ENCODE results near the gene CDH12.

The CDH12 gene

GRCh38 chr5:22088517-22088916 lies 764.6 kb downstream of the CDH12 start:
- no peak for TF ChIP-seq NFIC (IDR thresholded peaks at IDR 0.05)

- TF ChIP-seq EP300 (IDR thresholded peaks at IDR 0.05; ENCODE audit: borderline replicate concordance) (no peak), CEBPB (IDR thresholded peaks at IDR 0.05) (no peak), CREB1 (IDR thresholded peaks at IDR 0.05; ENCODE audit: low read depth) (no peak), YY1 (IDR thresholded peaks at IDR 0.05; ENCODE audit: low read depth) (no peak), USF1 (IDR thresholded peaks at IDR 0.05) (no peak), TAF1 (IDR thresholded peaks at IDR 0.05; ENCODE audit: low read depth) (no peak), EGR1 (IDR thresholded peaks at IDR 0.05) (no peak), TCF12 (IDR thresholded peaks at IDR 0.05; ENCODE audit: low read depth) (no peak)
Measured at GRCh38 chr5:22079566-22079965, 773.6 kb downstream of the CDH12 start.

GRCh38 chr5:22079002-22079401 lies 774.1 kb downstream of the CDH12 start:
- TF ChIP-seq USF1 (IDR thresholded peaks at IDR 0.05) (no peak), TEAD4 (IDR thresholded peaks at IDR 0.05) (no peak), CEBPB (IDR thresholded peaks at IDR 0.05) (no peak), TCF12 (IDR thresholded peaks at IDR 0.05; ENCODE audit: low read depth) (no peak), EP300 (IDR thresholded peaks at IDR 0.05; ENCODE audit: borderline replicate concordance) (no peak), FOXM1 (IDR thresholded peaks at IDR 0.05; ENCODE audit: borderline replicate concordance, low read depth) (no peak), EGR1 (IDR thresholded peaks at IDR 0.05) (no peak), ZBTB7A (IDR thresholded peaks at IDR 0.05; ENCODE audit: low read depth) (no peak), TAF1 (IDR thresholded peaks at IDR 0.05; ENCODE audit: low read depth) (no peak), NFIC (IDR thresholded peaks at IDR 0.05) (no peak), CREB1 (IDR thresholded peaks at IDR 0.05; ENCODE audit: low read depth) (no peak), MAX (IDR thresholded peaks at IDR 0.05) (no peak), YY1 (IDR thresholded peaks at IDR 0.05; ENCODE audit: low read depth) (no peak), RAD21 (IDR thresholded peaks at IDR 0.05; ENCODE audit: low read depth) (no peak), REST (IDR thresholded peaks at IDR 0.05; ENCODE audit: low read depth) (no peak)

GRCh38 chr5:22076586-22076985 lies 776.6 kb downstream of the CDH12 start:
- TF ChIP-seq EP300 (IDR thresholded peaks at IDR 0.05; ENCODE audit: borderline replicate concordance) (no peak), RAD21 (IDR thresholded peaks at IDR 0.05; ENCODE audit: low read depth) (no peak), TAF1 (IDR thresholded peaks at IDR 0.05; ENCODE audit: low read depth) (no peak), ZBTB7A (IDR thresholded peaks at IDR 0.05; ENCODE audit: low read depth) (no peak), CEBPB (IDR thresholded peaks at IDR 0.05) (no peak), EGR1 (IDR thresholded peaks at IDR 0.05) (no peak), MAX (IDR thresholded peaks at IDR 0.05) (no peak), FOXM1 (IDR thresholded peaks at IDR 0.05; ENCODE audit: borderline replicate concordance, low read depth) (no peak), NFIC (IDR thresholded peaks at IDR 0.05) (no peak), USF1 (IDR thresholded peaks at IDR 0.05) (no peak), CREB1 (IDR thresholded peaks at IDR 0.05; ENCODE audit: low read depth) (no peak), TCF12 (IDR thresholded peaks at IDR 0.05; ENCODE audit: low read depth) (no peak), REST (IDR thresholded peaks at IDR 0.05; ENCODE audit: low read depth) (no peak), TEAD4 (IDR thresholded peaks at IDR 0.05) (no peak)

- TF ChIP-seq TEAD4 (IDR thresholded peaks at IDR 0.05) (no peak), RAD21 (IDR thresholded peaks at IDR 0.05; ENCODE audit: low read depth) (no peak)
Measured at GRCh38 chr5:22070186-22070728, 782.9 kb downstream of the CDH12 start.

GRCh38 chr5:22063717-22064116 lies 789.4 kb downstream of the CDH12 start:
- no peak for TF ChIP-seq EGR1 (IDR thresholded peaks at IDR 0.05)
- TF ChIP-seq MAX (IDR thresholded peaks at IDR 0.05): no peak
- no peak for TF ChIP-seq CREB1 (IDR thresholded peaks at IDR 0.05; ENCODE audit: low read depth)
- no peak for TF ChIP-seq ZBTB7A (IDR thresholded peaks at IDR 0.05; ENCODE audit: low read depth)
- TF ChIP-seq YY1 (IDR thresholded peaks at IDR 0.05; ENCODE audit: low read depth): no peak
- TF ChIP-seq TAF1 (IDR thresholded peaks at IDR 0.05; ENCODE audit: low read depth): no peak
- no peak for TF ChIP-seq REST (IDR thresholded peaks at IDR 0.05; ENCODE audit: low read depth)
- no peak for TF ChIP-seq CEBPB (IDR thresholded peaks at IDR 0.05)
- TF ChIP-seq FOXM1 (IDR thresholded peaks at IDR 0.05; ENCODE audit: borderline replicate concordance, low read depth): no peak
- TF ChIP-seq EP300 (IDR thresholded peaks at IDR 0.05; ENCODE audit: borderline replicate concordance): no peak
- TF ChIP-seq TEAD4 (IDR thresholded peaks at IDR 0.05): no peak
- no peak for TF ChIP-seq TCF12 (IDR thresholded peaks at IDR 0.05; ENCODE audit: low read depth)
- TF ChIP-seq USF1 (IDR thresholded peaks at IDR 0.05): no peak
- TF ChIP-seq NFIC (IDR thresholded peaks at IDR 0.05): no peak
- no peak for TF ChIP-seq RAD21 (IDR thresholded peaks at IDR 0.05; ENCODE audit: low read depth)
